K562 (cell line): ENCODE measurements around the gene VPS16. TPM values are rescaled to one million over a fixed set of nuclear protein-coding genes. Genes with fewer than 3 reads are reported as not detected.
A peak's percentile ranks its signal among the peaks of the same experiment; 100 is the strongest.

Experiments used
- BCOR ChIP-seq: fragments of 450-650 bp; IDR thresholded peaks from 2 replicates; pipeline ENCODE4 v1.6.1; 2016
- POLR2AphosphoS2 ChIP-seq: IDR thresholded peaks from 2 replicates; pipeline ENCODE4 v1.6.1; 2012; ENCODE audit warnings: low read length, improper control_type of control experiment
- SMAD1 ChIP-seq: fragments of 150-350 bp; IDR thresholded peaks from 2 replicates; pipeline ENCODE4 v1.6.1; 2014; ENCODE audit warnings: low read length, low read depth; ENCODE audit not compliant: partially characterized antibody
- SOX6 ChIP-seq: fragments of 450-650 bp; IDR thresholded peaks from 2 replicates; pipeline ENCODE4 v1.6.1; 2014; ENCODE audit warnings: mild to moderate bottlenecking
- TRIM28 ChIP-seq: fragments of 450-650 bp; IDR thresholded peaks from 2 replicates; pipeline ENCODE4 v1.6.1; 2017
- ZNF354B ChIP-seq: fragments of 250-450 bp; sonication (Bioruptor Pico); IDR thresholded peaks from 2 replicates; pipeline ENCODE4 v1.4.0; 2020
- polyA plus RNA-seq, 8 experiments: library from polyadenylated mRNA; depleted of rRNA in 4 of 8; stranded (reverse) in 5 of 8; unstranded in 3 of 8; fragments of >200 nt; fragmentation: Nextera tagmentation in 2 of 8; fragmentation: Illumina TruSeq in 1 of 8; extraction: Ambion mirVana in 2 of 8; extraction: Trizol in 1 of 8; gene quantifications; 2 replicates each; pipeline versions ENCODE4 v1.2.1 to v1.2.3, GENCODE V29; 2011 to 2014; ENCODE audit warnings: inconsistent platforms in 1 of 8, missing spikeins in 1 of 8
- total RNA-seq, 7 experiments: library from RNA; depleted of rRNA in 6 of 7; stranded (reverse); fragments of >200 nt in 6 of 7; fragmentation: Illumina TruSeq in 2 of 7; extraction: Trizol in 2 of 7; gene quantifications; 2 replicates each; pipeline versions ENCODE4 v1.2.1 to v1.2.3, GENCODE V29; 2011 to 2021; ENCODE audit warnings: low replicate concordance in 1 of 7
- TF ChIP-seq, protein P1 (sequence below): sonication (generic); formaldehyde crosslinking; IDR thresholded peaks from 2 replicates; pipeline ENCODE4 v1.8.0; 2023; ENCODE audit warnings: missing genetic modification reagents, mild to moderate bottlenecking, borderline replicate concordance
- TF ChIP-seq, protein P2 (sequence below): IDR thresholded peaks from 2 replicates; pipeline ENCODE4 v1.6.1; 2011; ENCODE audit warnings: borderline replicate concordance, low read depth, mild to moderate bottlenecking, moderate library complexity, low read length; ENCODE audit not compliant: insufficient read depth, poor library complexity, severe bottlenecking

VPS16 gene
- total and polyA plus RNA-seq, 9 of the 15 experiments (the other 6 are each of a cell fraction or from before 2014, with no cell fraction given), result 6.8 to 24.7 (median 14.0) TPM

DNA sequence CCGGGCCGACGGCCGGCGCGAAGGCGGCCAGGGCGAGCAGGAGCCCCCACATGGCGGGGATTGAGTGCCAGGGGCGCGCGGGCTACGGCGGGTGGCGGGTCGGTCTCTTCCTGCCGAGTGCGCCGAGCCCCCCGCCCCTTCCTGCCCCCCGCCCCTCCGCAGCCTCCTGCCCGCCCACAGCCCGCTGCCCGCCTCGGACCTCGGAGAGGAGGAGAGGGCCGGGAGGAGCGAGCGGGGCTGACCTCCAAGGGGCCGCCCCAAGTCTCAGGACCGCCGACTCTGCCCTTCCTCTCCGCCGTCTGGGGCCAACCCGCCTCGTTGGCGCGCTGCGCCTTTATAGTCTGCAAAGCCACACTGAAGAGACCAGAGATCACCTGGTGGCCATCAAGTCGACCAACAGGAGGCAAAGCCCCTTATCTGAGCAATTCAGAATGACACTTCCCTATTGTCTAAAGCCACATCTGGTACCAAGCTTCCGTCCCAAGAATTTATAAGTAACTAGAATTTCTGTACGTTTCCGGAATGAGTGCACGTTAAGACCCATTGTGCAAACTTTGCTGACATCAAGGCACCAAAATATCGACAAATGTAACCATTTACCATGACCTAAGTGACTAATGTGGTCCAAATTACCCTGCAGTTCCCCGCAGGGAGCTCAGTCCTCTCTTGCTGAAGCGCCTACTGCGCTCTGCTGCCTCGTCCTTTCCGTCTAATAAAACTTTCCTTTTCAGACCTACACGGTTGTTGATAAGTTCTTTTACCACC, 39.8 kb upstream of the VPS16 start, which contains the start of gene CPXM1 (continued):
- TF ChIP-seq, protein P1, sequence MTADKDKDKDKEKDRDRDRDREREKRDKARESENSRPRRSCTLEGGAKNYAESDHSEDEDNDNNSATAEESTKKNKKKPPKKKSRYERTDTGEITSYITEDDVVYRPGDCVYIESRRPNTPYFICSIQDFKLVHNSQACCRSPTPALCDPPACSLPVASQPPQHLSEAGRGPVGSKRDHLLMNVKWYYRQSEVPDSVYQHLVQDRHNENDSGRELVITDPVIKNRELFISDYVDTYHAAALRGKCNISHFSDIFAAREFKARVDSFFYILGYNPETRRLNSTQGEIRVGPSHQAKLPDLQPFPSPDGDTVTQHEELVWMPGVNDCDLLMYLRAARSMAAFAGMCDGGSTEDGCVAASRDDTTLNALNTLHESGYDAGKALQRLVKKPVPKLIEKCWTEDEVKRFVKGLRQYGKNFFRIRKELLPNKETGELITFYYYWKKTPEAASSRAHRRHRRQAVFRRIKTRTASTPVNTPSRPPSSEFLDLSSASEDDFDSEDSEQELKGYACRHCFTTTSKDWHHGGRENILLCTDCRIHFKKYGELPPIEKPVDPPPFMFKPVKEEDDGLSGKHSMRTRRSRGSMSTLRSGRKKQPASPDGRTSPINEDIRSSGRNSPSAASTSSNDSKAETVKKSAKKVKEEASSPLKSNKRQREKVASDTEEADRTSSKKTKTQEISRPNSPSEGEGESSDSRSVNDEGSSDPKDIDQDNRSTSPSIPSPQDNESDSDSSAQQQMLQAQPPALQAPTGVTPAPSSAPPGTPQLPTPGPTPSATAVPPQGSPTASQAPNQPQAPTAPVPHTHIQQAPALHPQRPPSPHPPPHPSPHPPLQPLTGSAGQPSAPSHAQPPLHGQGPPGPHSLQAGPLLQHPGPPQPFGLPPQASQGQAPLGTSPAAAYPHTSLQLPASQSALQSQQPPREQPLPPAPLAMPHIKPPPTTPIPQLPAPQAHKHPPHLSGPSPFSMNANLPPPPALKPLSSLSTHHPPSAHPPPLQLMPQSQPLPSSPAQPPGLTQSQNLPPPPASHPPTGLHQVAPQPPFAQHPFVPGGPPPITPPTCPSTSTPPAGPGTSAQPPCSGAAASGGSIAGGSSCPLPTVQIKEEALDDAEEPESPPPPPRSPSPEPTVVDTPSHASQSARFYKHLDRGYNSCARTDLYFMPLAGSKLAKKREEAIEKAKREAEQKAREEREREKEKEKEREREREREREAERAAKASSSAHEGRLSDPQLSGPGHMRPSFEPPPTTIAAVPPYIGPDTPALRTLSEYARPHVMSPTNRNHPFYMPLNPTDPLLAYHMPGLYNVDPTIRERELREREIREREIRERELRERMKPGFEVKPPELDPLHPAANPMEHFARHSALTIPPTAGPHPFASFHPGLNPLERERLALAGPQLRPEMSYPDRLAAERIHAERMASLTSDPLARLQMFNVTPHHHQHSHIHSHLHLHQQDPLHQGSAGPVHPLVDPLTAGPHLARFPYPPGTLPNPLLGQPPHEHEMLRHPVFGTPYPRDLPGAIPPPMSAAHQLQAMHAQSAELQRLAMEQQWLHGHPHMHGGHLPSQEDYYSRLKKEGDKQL, result no peak
- no peak for TF ChIP-seq SMAD1
- TF ChIP-seq BCOR, result peak; percentile 73
- peak; percentile 89 for TF ChIP-seq SOX6
- TF ChIP-seq TRIM28, result no peak
- TF ChIP-seq POLR2AphosphoS2, result no peak
- TF ChIP-seq ZNF354B (CRISPR knock-in tag), result no peak
- TF ChIP-seq, protein P2, sequence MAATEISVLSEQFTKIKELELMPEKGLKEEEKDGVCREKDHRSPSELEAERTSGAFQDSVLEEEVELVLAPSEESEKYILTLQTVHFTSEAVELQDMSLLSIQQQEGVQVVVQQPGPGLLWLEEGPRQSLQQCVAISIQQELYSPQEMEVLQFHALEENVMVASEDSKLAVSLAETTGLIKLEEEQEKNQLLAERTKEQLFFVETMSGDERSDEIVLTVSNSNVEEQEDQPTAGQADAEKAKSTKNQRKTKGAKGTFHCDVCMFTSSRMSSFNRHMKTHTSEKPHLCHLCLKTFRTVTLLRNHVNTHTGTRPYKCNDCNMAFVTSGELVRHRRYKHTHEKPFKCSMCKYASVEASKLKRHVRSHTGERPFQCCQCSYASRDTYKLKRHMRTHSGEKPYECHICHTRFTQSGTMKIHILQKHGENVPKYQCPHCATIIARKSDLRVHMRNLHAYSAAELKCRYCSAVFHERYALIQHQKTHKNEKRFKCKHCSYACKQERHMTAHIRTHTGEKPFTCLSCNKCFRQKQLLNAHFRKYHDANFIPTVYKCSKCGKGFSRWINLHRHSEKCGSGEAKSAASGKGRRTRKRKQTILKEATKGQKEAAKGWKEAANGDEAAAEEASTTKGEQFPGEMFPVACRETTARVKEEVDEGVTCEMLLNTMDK, result no peak
